Loucy (cell line): Measurements from ENCODE around the gene ENHO.

Experiments
- CTCF ChIP-seq: fragments of 200-600 bp; sonication (generic); conservative IDR thresholded peaks from 2 replicates; pipeline ENCODE4 v1.5.1; 2014; ENCODE audit warnings: mild to moderate bottlenecking, antibody characterized with exemption, low read length
- EZH2phosphoT487 ChIP-seq: fragments of 200-600 bp; IDR thresholded peaks from 2 replicates; pipeline ENCODE4 v1.6.1; 2018; ENCODE audit warnings: antibody characterized with exemption, mild to moderate bottlenecking, moderate library complexity, borderline replicate concordance

- TF ChIP-seq CTCF (no peak), EZH2phosphoT487 (no peak)
Observed at GRCh38 chr9:34501889-34502425, 20.8 kb downstream of the ENHO start.
